Dendritic cell treated with granulocyte-macrophage colony-stimulating factor and Interleukin-4, amounts not matched to agents 40 ng/mL and 50 ng/mL, for 4 days (primary cell): ENCODE results near the gene ITPRIPL1.

Experiments used
- H3K27ac Mint-ChIP-seq: one replicate; pipeline ENCODE4 v1.8.0; 2022; ENCODE audit warnings: mild to moderate bottlenecking, mixed read lengths
- H3K27me3 Mint-ChIP-seq: one replicate; pipeline ENCODE4 v1.8.0; 2022; ENCODE audit warnings: mild to moderate bottlenecking, mixed read lengths
- H3K36me3 Mint-ChIP-seq: one replicate; pipeline ENCODE4 v1.8.0; 2022; ENCODE audit warnings: low read depth, mixed read lengths
- H3K4me1 Mint-ChIP-seq: one replicate; pipeline ENCODE4 v1.8.0; 2022; ENCODE audit warnings: low read depth, mixed read lengths
- H3K4me3 Mint-ChIP-seq: one replicate; pipeline ENCODE4 v1.8.0; 2022; ENCODE audit warnings: mild to moderate bottlenecking, moderate library complexity, mixed read lengths
- H3K9me3 Mint-ChIP-seq: one replicate; pipeline ENCODE4 v1.8.0; 2022; ENCODE audit warnings: mixed read lengths
- intact Hi-C: fragments of 100-400 bp; cut with micrococcal nuclease; formaldehyde crosslinking; loops from one replicate; pipeline ENCODE4 v1.15.0; 2022

ITPRIPL1 gene

DNA sequence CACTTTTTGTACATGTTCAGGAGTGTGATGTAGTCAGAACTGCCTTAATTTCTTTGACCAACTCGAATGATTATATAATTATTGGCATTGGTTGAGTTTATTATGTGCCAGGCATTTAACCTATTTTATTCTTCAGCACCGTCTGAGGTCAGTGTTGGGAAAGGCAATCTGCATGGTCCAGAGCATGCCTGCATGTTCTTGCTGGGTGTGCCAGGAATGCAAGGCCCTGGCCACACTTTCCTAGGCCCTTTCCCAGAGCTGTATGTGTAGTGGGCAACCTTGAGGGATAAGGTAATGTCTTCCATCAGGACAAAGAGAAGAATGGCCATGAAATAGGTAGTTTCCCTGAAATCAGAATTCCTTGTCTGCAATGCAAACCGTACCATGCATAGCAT is 10.1 kb upstream of the ITPRIPL1 start:
- H3K27ac Mint-ChIP-seq: no peak overlapping the region
- no peaks in the 10 kb centered on the region for H3K9me3 Mint-ChIP-seq
- peaks cover 58% of the 10 kb centered on the region for H3K4me1 Mint-ChIP-seq
- H3K36me3 Mint-ChIP-seq: peaks cover 85% of the 10 kb centered on the region
- H3K27me3 Mint-ChIP-seq: no peaks in the 10 kb centered on the region
- no peak overlapping the region for H3K4me3 Mint-ChIP-seq
- intact Hi-C loops: no loop called here

DNA sequence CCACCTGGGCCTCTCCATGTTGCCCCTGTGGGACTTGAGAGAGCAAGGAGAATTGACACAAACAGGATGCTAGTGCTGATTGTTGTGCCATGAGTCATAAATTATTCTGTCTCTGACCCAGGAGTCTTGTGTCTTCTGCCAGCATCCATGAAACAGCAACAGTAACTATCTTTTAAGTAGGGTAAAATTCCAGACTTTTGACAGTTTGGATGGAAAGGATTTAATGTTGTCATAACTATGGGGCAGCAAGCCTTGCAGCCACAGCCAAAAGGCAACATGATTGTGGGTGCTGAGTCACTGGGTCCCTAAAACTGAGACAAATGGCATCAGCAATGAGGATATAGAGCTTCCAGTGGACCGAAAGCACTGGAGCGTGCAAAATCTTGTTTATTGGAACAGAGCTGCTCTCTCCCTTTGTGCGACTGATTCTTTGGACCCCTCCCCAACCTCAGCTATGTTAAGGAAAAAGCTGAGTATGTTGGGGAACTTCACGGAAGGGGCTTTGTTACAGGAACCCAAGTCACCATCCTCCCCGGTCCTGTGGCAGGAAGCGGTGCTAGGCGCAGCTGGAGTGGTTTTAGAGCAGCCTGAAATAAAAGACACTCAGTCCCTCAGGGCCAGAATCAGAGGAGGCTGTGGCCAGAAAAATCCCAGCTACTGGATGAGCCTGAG is 9.6 kb upstream of the ITPRIPL1 start:
- Mint-ChIP-seq H3K27ac (peak overlapping the region; percentile 76), H3K4me3 (peak overlapping the region; percentile 59), H3K36me3 (peaks cover 85% of the 10 kb centered on the region), H3K27me3 (no peaks in the 10 kb centered on the region), H3K4me1 (peaks cover 55% of the 10 kb centered on the region), H3K9me3 (no peaks in the 10 kb centered on the region)
- intact Hi-C loops: no loop called here

DNA sequence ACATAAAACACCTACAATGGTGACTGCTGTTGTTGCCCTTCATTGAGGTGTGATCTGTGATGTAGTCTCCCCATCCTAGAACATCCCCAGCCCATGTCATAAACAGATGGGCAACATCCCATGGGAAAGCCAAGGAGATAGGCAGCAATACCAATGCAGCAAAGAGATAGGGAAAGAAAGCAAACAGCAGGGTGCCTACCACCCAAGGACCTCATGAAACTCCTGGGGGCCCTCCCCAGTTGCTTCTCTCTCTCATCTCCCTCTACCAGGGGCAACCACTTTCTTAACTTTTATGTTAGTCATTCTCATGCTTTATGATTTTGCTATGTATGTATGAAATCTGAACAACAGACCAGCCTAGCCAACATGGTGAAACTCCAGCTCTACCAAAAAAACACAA is 8.1 kb upstream of the ITPRIPL1 start:
- H3K4me1 Mint-ChIP-seq: peaks cover 52% of the 10 kb centered on the region
- intact Hi-C loops: no loop called here
- H3K27me3 Mint-ChIP-seq: no peaks in the 10 kb centered on the region
- H3K36me3 Mint-ChIP-seq: peaks cover 84% of the 10 kb centered on the region
- H3K9me3 Mint-ChIP-seq: no peaks in the 10 kb centered on the region
- H3K4me3 Mint-ChIP-seq: peak overlapping the region; percentile 71
- H3K27ac Mint-ChIP-seq: peak overlapping the region; percentile 15

DNA sequence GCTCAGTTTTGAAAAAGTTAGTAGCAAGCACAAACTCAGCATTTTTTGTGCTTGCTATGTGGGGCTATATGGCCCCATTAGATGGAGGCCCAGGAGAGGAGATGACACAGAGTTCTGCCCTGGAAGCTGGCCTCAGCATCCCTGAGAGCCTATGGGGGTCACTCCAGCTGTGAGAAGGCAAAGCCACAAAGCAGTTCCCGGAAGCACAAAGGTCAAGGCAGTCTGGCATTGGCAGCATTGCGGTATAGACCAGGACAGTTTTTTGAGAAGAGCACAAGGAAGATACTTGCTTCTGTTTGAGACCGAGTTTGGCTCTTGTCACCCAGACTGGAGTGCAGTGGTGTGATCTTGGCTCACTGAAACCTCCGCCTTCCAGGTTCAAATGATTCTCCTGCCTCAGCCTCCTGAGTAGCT is 7.5 kb upstream of the ITPRIPL1 start:
- Mint-ChIP-seq H3K27me3 (no peaks in the 10 kb centered on the region), H3K4me1 (peaks cover 47% of the 10 kb centered on the region), H3K9me3 (no peaks in the 10 kb centered on the region), H3K4me3 (peak overlapping the region; percentile 71), H3K27ac (peak overlapping the region; percentile 15), H3K36me3 (peaks cover 78% of the 10 kb centered on the region)
- intact Hi-C loops: no loop called here

DNA sequence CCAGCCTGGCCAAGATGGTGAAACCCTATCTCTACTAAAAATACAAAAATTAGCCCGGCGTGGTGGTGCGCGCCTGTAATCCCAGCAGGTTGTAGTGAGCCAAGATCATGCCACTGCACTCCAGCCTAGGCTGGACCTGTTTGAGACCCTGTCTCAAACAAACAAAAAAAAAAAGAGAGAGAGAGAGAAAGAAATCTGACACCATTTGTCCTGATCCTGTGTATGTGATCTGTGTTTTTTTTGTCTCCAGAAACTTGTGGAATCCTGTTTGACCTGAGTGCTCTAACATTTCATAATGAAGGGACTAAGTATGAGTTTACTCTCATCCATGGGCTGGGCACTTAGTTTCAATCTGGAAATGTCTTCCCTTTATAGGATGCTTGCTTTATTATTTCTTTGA is 6.4 kb upstream of the ITPRIPL1 start:
- H3K27ac Mint-ChIP-seq: peak overlapping the region; percentile 55
- no peaks in the 10 kb centered on the region for H3K9me3 Mint-ChIP-seq
- intact Hi-C loops: no loop called here
- H3K4me1 Mint-ChIP-seq: peaks cover 53% of the 10 kb centered on the region
- H3K27me3 Mint-ChIP-seq: no peaks in the 10 kb centered on the region
- H3K4me3 Mint-ChIP-seq: peak overlapping the region; percentile 72
- H3K36me3 Mint-ChIP-seq: peaks cover 66% of the 10 kb centered on the region

DNA sequence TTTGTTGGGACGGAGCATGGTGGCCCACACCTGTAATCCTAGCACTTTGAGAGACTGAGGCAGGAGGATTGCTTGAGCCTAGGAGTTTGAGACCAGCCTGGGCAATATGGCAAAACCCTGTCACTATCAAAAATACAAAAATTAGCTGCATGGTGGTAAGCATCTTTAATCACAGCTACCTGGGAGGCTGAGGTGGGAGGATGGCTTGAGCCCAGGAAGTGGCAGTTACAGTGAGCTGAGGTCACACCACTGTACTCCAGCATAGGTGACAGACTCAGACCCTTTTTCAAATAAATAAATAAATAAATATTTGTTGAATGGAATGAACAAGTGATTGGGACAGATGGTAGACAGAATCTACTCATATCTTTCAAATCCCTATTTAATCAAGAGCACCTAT is 5.7 kb upstream of the ITPRIPL1 start:
- Mint-ChIP-seq H3K4me1 (peaks cover 57% of the 10 kb centered on the region), H3K27me3 (no peaks in the 10 kb centered on the region), H3K4me3 (peak overlapping the region; percentile 72), H3K27ac (peak overlapping the region; percentile 55), H3K36me3 (peaks cover 60% of the 10 kb centered on the region), H3K9me3 (no peaks in the 10 kb centered on the region)
- intact Hi-C loops: no loop called here

DNA sequence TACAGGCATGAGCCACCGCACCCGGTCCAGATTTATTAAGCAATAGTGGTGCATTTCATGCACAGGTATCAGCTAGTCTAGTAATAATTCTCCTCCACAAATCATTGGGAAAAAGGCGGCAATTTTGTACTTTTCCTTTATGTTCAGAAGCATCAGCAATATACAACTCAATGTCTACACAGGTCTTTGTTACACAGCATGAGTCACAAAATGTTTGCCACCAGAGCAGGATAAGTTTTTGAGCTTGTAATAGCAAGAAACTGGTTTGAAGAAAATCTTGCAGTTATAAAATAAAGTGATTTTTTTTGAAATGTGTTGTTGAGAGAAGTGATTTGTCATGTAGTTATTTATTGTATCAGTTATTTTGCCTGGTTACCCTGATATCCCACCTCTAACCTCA is 4.8 kb upstream of the ITPRIPL1 start:
- Mint-ChIP-seq H3K27ac (peak overlapping the region; percentile 95), H3K4me3 (peak overlapping the region; percentile 89), H3K4me1 (peaks cover 60% of the 10 kb centered on the region), H3K36me3 (peaks cover 56% of the 10 kb centered on the region), H3K27me3 (no peaks in the 10 kb centered on the region), H3K9me3 (no peaks in the 10 kb centered on the region)
- intact Hi-C loops: loop anchor here (2.0 to 5.0 kb wide), 3 partner anchors 16 to 37 kb away; partner anchors contain the start of gene SNRNP200

DNA sequence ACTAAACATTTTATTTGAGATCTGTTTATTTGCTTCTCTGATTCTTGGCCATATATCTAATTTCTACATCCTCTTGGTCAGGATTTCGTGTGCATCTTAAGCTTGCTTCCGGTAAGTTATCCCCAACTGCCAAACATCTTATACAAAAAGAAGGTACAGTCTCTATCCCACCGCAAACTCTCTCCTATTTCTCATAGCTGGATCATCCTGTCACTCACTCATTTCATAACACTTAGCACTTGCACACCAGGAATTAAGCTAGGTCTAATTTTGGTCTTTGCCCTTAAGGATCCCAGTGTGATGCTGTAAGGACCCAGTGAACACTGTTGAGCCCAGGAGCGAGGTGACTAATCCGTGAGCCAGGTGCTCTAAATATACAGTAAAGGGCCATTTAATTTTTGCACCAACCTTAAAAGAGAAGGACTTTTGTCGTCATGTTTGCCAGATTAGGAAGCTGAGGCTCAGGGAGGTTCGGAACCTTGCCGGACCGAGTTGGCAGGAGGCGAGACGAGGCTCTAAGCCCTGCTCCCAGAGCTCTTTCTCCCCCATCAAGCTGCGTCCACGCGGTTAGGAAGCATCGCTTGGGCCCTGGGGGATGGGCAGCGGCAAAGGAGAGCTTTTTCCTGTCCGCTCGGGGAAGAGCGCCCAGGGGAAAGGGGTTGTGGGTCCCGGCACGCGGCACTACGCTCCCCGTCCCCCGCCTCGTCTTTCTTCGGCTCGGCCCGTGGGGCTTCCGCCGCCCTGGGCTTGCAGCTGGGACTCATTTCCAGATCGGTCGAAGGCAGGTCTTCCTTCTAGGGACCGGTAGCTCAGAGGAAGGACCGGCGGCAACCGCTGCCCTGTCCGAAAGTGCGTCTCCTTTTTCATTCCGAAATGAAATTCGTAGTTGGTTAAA is 4.1 kb upstream of the ITPRIPL1 start:
- intact Hi-C loops: loop anchor here (2.0 to 5.0 kb wide), 3 partner anchors 16 to 36 kb away; partner anchors contain the start of gene SNRNP200
- Mint-ChIP-seq H3K4me1 (peaks cover 60% of the 10 kb centered on the region), H3K4me3 (peak overlapping the region; percentile 89), H3K27me3 (no peaks in the 10 kb centered on the region), H3K9me3 (no peaks in the 10 kb centered on the region), H3K36me3 (peaks cover 56% of the 10 kb centered on the region), H3K27ac (peak overlapping the region; percentile 95)

DNA sequence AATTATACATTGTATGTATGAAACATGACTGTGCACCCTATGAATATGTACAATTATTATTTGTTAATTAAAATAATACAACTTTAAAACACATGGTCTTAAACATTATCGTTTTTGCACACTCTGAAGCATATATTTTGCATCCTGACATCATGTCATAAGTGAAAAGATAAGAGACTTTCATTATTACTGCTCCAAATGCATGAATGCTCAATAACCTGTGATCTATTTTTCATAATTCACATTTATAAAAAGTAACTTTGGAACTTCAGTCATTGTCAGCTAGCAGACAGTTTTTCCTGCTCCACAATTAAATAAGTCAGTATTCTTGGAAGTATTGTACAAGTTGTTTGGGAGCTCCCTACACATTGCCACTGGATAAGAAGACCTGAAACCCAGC is 1.3 kb upstream of the ITPRIPL1 start:
- intact Hi-C loops: loop anchor here (5.0 kb wide), 1 partner anchor 33 kb away; no protein-coding TSS in a partner anchor
- Mint-ChIP-seq H3K4me3 (no peak overlapping the region), H3K36me3 (peaks cover 66% of the 10 kb centered on the region), H3K4me1 (peaks cover 65% of the 10 kb centered on the region), H3K27ac (peak overlapping the region; percentile 96), H3K9me3 (no peaks in the 10 kb centered on the region), H3K27me3 (no peaks in the 10 kb centered on the region)

DNA sequence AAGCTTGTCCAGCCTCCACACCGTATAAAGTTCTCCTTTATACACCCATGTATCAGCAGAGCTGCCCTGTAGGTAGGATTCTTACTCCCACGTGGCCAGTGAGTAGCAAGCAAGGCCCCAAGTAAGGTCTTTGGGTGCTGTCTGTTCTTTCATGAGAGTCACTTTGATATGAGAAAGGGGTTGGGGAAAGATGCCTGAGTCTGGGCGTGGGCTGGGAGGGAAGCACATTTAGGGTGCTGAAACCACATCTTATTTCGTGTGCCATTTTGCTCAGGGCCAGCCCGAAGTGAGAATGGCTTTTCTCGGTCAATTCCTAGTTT is 436 bp upstream of the ITPRIPL1 start:
- Mint-ChIP-seq H3K4me1 (peaks cover 61% of the 10 kb centered on the region), H3K9me3 (no peaks in the 10 kb centered on the region)

DNA sequence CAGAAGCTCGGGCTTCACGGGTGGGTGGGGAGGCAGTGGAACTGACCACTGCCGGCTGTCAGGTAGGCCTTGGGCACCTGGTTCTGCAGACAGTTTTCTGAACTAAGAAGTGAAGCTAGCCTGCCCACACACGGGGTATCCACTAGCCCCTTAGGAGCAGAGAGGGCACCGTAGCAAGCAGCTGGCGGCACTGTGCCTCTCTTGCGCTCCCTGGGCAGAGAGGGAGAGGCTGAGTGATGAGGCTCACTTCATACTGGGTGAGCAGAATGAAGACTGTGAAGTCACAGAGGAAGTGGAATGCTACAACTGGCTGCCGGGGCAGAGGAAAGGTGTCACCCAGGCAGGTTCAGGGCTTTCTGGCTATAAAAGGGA is 753 bp downstream of the ITPRIPL1 start:
- peak overlapping the region; percentile 91 for H3K4me3 Mint-ChIP-seq
- peak overlapping the region; percentile 96 for H3K27ac Mint-ChIP-seq
- H3K4me1 Mint-ChIP-seq: peaks cover 62% of the 10 kb centered on the region
- H3K27me3 Mint-ChIP-seq: no peaks in the 10 kb centered on the region
- no peaks in the 10 kb centered on the region for H3K9me3 Mint-ChIP-seq
- intact Hi-C loops: no loop called here
- peaks cover 67% of the 10 kb centered on the region for H3K36me3 Mint-ChIP-seq

More for the DNA sequence above, 436 bp upstream of the ITPRIPL1 start:
- Mint-ChIP-seq H3K27ac (peak overlapping the region; percentile 96), H3K27me3 (no peaks in the 10 kb centered on the region), H3K36me3 (peaks cover 68% of the 10 kb centered on the region), H3K4me3 (peak overlapping the region; percentile 91)
- intact Hi-C loops: loop anchor here (5.0 kb wide), 1 partner anchor 33 kb away; no protein-coding TSS in a partner anchor

DNA sequence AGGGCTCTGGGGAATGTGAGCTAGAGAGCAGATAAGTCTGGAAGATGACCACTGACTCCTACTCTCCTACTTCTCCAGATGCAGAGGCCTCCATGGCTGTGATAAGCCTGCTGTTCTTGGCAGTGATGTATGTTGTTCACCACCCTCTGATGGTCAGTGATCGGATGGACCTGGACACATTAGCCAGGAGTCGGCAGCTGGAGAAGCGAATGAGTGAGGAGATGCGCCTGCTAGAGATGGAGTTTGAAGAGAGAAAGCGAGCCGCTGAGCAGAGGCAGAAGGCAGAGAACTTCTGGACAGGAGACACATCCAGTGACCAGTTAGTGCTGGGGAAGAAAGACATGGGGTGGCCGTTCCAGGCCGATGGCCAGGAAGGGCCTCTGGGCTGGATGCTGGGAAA is 1.4 kb downstream of the ITPRIPL1 start:
- Mint-ChIP-seq H3K27ac (peak overlapping the region; percentile 96), H3K36me3 (peaks cover 64% of the 10 kb centered on the region), H3K4me3 (peak overlapping the region; percentile 91), H3K9me3 (no peaks in the 10 kb centered on the region), H3K4me1 (peaks cover 66% of the 10 kb centered on the region), H3K27me3 (no peaks in the 10 kb centered on the region)
- intact Hi-C loops: no loop called here

DNA sequence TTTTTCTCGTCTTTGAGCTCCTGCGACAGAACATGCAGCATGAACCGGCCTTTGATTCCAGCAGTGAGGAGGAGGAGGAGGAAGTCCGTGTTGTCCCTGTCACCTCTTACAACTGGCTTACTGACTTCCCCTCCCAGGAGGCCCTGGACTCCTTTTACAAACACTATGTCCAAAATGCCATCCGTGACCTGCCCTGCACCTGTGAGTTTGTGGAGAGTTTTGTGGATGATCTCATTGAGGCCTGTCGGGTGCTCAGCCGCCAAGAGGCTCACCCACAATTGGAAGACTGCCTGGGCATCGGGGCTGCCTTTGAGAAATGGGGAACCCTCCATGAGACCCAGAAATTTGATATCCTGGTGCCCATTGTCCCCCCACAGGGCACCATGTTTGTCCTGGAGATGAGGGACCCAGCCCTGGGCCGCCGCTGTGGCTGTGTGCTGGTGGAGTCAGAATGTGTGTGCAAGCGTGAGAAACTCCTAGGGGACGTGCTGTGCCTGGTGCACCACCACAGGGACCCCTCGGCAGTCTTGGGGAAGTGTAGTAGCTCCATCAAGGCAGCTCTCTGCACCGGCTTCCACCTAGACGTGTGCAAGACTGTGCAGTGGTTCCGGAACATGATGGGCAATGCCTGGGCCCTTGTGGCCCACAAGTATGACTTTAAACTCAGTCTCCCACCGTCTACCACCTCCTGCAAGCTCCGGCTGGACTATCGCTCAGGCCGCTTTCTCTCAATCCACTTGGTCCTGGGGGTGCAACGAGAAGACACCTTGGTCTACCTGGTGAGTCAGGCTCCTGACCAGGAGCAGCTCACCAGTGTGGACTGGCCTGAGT is 2.1 kb downstream of the ITPRIPL1 start:
- peak overlapping the region; percentile 96 for H3K27ac Mint-ChIP-seq
- no peaks in the 10 kb centered on the region for H3K9me3 Mint-ChIP-seq
- H3K4me3 Mint-ChIP-seq: peak overlapping the region; percentile 91
- peaks cover 63% of the 10 kb centered on the region for H3K36me3 Mint-ChIP-seq
- intact Hi-C loops: no loop called here
- peaks cover 73% of the 10 kb centered on the region for H3K4me1 Mint-ChIP-seq
- H3K27me3 Mint-ChIP-seq: no peaks in the 10 kb centered on the region
